Activated naive CD4-positive, alpha-beta T cell treated with anti-CD3 and anti-CD28 coated beads, Interleukin-2, amount 50 U/mL, for 72 hours (primary cell): ENCODE data around the gene APMAP. TPM values are rescaled to one million over a fixed set of nuclear protein-coding genes. Genes with fewer than 3 reads are reported as not detected.

Source experiments
- ATAC-seq, 2 donors: fragments of 150-1000 bp; cut with Tn5 transposase; 2 replicates each; pipeline ENCODE4 v1.10.0; 2021; ENCODE audit warnings: mild to moderate bottlenecking in 2 of 2, moderate library complexity in 2 of 2
- DNase-seq, 2 donors: peaks; one replicate each; pipeline ENCODE4 v3.0.0; 2021 to 2022; ENCODE audit warnings: low spot score in 2 of 2
- H3K27ac Mint-ChIP-seq, 2 donors: one replicate each; pipeline ENCODE4 v1.8.0; 2022; ENCODE audit warnings: mild to moderate bottlenecking in 2 of 2, mixed read lengths in 2 of 2
- H3K36me3 Mint-ChIP-seq, 2 donors: one replicate each; pipeline ENCODE4 v1.8.0; 2022; ENCODE audit warnings: mixed read lengths in 2 of 2
- H3K9me3 Mint-ChIP-seq, 2 donors: one replicate each; pipeline ENCODE4 v1.8.0; 2022; ENCODE audit warnings: mixed read lengths in 2 of 2
- total RNA-seq, 2 donors: library from RNA; stranded (reverse); gene quantifications; one replicate each; pipeline ENCODE4 v1.2.3, GENCODE V29; 2022

The APMAP gene, protein sequence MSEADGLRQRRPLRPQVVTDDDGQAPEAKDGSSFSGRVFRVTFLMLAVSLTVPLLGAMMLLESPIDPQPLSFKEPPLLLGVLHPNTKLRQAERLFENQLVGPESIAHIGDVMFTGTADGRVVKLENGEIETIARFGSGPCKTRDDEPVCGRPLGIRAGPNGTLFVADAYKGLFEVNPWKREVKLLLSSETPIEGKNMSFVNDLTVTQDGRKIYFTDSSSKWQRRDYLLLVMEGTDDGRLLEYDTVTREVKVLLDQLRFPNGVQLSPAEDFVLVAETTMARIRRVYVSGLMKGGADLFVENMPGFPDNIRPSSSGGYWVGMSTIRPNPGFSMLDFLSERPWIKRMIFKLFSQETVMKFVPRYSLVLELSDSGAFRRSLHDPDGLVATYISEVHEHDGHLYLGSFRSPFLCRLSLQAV
- 10 to 100 TPM; 33.7 to 57.6 TPM for total RNA-seq

GRCh38 chr20:24992487-24993205, at the start of gene APMAP:
TSS of gene APMAP (minus strand) at chr20:24992751. CDS start at chr20:24992688, 63 bp downstream.
- ATAC-seq: peak; percentile 97 to 98
- H3K9me3 Mint-ChIP-seq: no peaks in the 10 kb centered on the region

DNA sequence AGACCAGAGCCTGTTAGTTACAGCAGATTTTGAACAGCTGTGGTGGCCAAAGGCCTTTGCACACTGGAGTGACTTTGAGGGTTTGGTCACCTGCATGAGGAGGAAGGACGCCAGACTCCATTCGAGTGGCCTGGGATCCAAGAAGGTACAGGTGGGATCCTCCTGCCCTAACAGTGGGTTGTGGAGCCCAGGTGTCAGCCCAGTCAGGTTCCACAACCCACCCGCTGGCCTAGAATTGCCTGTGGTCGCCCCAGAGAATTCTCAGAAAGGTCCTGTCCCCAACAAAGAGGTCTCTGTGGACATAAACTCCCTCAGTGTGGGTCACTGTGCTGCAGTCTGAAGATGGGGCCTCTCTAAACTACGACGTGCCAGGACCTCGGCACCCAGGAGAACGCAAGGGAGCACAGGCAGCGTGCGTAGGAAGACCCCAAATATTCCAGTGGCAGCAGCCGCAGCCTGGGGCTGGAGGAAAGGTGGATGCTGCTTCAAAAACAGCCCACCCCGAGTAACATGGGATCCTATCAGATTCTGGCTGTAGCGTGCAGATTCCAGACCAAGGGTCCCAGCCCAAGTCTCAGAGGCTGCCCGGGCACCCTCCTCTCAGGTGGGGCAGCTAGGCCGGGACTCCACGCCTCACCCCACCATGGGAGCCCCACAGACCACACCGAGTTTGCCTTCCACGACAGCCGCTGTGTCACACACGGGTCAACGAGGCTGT, 49.4 kb upstream of the APMAP start:
- Mint-ChIP-seq H3K9me3 (no peaks in the 10 kb centered on the region), H3K27ac (peak overlapping the region in 1 of 2 donors; percentile 86), H3K36me3 (no peaks in the 10 kb centered on the region)
- ATAC-seq: no peak
- no peak for DNase-seq

More at GRCh38 chr20:24992487-24993205, at the start of gene APMAP:
- DNase-seq: peak; percentile 95 to 96
- Mint-ChIP-seq H3K27ac (peak within 1 kb of the TSS; percentile 93 to 96), H3K36me3 (peaks cover 6 to 11% of the 10 kb centered on the region in 2 donors)

DNA sequence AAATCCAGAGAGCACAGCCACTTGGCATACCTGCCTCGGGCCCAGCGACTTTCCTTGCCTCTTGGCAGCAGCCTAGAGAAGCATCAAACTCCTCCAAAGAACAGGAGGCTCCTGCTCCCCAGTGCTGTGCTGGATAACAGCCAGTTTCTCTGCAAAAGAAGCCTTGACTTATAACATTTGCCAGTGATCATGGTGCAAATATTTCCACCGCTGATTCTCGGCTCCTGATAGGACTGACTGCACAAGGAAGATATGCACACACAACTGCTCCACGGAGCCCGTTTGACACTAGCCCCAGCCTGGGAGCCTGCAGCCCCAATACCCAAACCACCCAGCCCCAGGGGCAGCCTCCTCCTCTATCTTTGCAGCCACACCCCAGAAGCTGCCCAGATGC, 47.9 kb upstream of the APMAP start:
- H3K36me3 Mint-ChIP-seq: no peaks in the 10 kb centered on the region
- peak overlapping the region in 1 of 2 donors; percentile 60 for H3K27ac Mint-ChIP-seq
- no peak for ATAC-seq
- H3K9me3 Mint-ChIP-seq: no peaks in the 10 kb centered on the region
- no peak for DNase-seq

GRCh38 chr20:25039697-25040437, 47.3 kb upstream of the APMAP start:
- H3K27ac Mint-ChIP-seq: peak overlapping the region in 1 of 2 donors; percentile 60
- H3K9me3 Mint-ChIP-seq: no peaks in the 10 kb centered on the region
- no peaks in the 10 kb centered on the region for H3K36me3 Mint-ChIP-seq
- DNase-seq (no peak), ATAC-seq (no peak)

DNA sequence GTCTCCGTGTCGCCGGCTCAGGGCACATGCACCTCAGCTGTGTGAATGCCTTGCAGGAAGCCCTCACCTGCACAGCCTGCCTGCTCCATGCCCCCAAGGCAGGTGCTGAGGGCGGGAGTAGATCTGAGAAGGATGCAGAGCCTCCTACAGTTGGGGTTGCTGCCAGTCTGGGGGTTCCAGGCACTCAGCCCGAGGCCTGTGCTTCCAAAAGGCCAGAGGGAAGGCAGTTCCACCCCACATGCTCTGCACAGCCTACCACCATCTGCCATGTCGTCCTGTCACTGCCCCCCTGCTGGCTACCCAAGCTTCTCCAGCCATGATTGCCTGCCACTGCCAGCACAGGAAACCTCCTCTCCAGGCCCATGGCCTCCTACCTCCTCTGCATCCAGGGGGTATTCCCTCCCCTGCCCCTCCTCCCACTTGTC, 46.1 kb upstream of the APMAP start:
- ATAC-seq (no peak), DNase-seq (no peak)
- H3K36me3 Mint-ChIP-seq: no peaks in the 10 kb centered on the region
- H3K27ac Mint-ChIP-seq: peak overlapping the region in 1 of 2 donors; percentile 79
- no peaks in the 10 kb centered on the region for H3K9me3 Mint-ChIP-seq

DNA sequence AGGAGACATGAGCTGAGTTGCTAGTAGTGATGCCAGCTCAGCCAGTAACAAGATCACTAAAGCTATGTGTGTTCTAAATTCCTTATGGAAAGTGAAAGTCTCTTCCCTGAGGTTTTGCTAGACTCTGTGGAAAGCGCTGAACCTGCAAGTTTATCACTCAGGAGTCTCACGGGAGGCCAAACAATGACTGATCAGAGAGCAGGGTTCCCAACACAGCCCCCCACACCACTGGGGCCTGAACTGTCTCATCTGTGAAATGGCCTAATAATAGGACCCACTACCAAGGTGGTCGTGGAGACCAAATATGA, 45.5 kb upstream of the APMAP start:
- no peaks in the 10 kb centered on the region for H3K9me3 Mint-ChIP-seq
- DNase-seq (no peak), ATAC-seq (peak in 1 of 2 donors; percentile 13)
- no peaks in the 10 kb centered on the region for H3K36me3 Mint-ChIP-seq
- H3K27ac Mint-ChIP-seq: peak overlapping the region; percentile 29 to 79

DNA sequence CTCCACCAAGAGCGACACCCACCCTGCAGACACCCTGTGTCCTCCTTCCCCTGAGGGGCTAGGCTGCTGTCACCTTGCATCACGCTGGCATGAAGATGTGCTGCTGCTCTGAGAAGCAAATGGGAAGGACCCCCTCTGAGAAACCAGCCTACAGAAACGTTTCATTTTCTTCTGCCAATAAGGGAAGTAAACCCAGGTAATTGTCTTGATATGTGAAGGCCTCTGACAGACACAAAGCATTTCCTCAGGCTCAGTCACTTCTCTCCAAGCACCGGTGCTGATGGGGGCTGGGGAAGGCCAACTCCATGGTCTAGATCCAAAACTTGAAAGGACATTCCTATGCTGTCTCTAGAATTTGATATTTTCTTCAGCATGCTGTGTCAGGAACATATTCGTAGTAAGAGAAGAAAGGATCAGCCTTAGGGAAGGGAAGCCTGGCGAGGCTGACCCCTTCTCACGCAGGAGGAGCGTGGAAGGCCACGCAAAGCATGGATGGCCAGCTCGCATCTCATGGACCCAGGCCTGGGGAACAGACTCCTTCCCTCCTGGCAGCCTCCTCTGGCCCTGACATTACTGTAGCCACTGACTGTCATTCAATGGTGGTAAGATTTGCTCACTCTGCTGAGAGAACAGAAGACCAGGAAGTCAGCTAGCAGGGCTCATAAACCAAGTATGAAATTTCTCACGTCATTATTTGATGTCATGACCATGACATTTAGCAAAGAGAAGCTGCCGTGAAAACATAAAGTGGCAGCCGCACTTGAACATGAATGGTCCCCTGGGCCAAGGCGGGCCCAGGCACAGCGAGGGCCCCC, 44.9 kb upstream of the APMAP start:
- Mint-ChIP-seq H3K9me3 (no peaks in the 10 kb centered on the region), H3K27ac (peak overlapping the region; percentile 60 to 79), H3K36me3 (no peaks in the 10 kb centered on the region)
- ATAC-seq (peak; percentile 41 to 47), DNase-seq (no peak)

DNA sequence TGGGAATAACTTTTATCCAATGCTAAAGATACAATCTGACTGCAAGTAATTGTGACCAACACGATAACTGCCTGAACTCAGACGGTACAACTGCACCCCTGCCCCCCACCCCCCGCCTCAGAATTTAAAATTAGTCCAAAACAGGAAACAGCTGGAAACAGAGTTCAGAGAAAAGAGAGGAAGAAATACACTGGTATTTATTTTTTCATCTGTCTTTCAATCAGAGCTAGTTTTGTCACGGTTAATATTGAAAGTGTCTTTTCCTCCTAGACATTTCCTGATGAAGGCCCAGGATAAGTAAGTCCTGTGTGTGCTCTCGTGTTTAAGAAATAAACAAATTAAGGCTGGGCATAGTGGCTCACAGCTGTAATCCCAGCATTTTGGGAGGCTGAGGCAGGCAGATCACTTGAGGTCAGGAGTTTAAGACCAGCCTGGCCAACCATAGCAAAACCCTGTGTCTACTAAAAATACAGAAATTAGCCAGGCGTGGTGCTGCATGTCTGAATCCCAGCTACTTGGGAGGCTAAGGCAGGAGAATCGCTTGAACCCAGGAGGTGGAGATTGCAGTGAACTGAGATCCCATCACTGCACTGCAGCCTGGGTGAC, 43.9 kb upstream of the APMAP start:
- Mint-ChIP-seq H3K27ac (peak overlapping the region; percentile 35 to 79), H3K9me3 (no peaks in the 10 kb centered on the region), H3K36me3 (no peaks in the 10 kb centered on the region)
- no peak for DNase-seq
- no peak for ATAC-seq

DNA sequence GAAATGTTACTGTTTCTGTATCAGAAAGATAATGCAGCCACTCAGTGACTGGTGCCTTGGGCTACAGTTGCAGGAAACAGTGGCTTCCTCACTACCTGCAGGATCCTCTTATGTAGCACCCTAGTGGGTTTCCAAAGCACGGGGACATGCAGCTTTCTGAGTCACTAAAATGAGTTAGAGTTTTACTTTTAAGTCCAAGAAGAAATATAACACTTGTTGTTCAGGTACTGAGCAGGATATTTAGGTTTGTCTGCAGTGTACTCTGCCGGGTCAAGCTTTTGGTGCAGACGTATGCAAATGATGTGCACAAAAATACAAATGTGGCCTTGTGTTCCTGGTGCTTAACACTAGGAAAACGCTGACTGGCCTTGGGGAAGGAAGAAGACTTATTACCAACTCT, 43.4 kb upstream of the APMAP start:
- H3K27ac Mint-ChIP-seq: peak overlapping the region; percentile 35 to 55
- no peak for DNase-seq
- H3K36me3 Mint-ChIP-seq: no peaks in the 10 kb centered on the region
- no peaks in the 10 kb centered on the region for H3K9me3 Mint-ChIP-seq
- peak; percentile 75 to 76 for ATAC-seq

DNA sequence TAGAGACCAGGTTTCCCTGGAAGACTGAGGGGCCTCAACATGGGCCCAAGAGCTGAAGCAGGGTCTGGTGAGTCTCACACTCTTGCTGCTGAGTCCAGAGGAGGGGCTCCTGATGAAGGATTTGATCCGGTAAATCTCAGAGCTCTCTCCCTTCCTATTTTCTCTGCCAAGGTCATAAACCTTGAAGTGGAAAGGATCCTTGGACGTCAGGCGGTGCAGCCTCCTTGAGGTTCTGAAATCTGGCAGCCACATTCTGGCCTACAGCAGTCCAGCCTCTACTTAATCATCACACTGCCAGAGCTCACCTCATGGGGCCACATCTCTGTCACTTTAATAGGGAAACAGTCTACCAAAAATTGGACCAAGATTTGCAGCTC, 41.4 kb upstream of the APMAP start:
- Mint-ChIP-seq H3K36me3 (no peaks in the 10 kb centered on the region), H3K9me3 (no peaks in the 10 kb centered on the region), H3K27ac (no peak overlapping the region)
- DNase-seq: no peak
- no peak for ATAC-seq

DNA sequence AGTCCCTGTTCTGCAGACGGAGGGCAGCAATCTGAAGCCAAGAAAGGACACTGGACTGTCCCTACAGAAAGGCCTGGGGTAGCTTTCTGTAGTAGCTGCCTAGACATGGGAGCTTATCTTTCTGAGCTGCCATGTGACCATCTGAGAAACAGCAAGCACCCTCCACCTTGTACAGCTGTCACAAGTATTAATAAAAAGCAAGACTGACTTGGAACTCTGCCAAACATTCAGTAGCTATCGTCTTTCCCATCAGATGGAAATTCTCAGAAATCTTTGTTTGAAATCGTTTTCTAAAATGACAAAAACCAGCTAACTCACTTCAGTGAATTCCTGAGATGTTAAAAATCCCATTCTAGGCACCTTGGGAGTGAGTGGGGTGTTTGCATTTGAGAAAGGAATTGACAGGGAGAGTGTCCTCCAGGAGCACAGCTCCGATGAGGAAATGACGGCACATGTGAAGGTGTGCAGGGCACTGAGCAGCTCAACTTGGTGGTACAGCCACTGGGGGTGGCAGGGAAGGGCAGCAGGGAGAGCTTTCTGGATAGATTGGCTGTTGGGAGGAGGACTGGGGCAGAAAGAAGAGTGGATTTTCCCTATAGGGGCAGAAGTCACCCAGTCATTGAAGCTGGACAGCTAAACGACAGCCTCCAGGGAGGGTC, 40.8 kb upstream of the APMAP start:
- H3K27ac Mint-ChIP-seq: no peak overlapping the region
- DNase-seq (no peak), ATAC-seq (no peak)
- H3K9me3 Mint-ChIP-seq: no peaks in the 10 kb centered on the region
- H3K36me3 Mint-ChIP-seq: no peaks in the 10 kb centered on the region

GRCh38 chr20:25032478-25033264, 40.1 kb upstream of the APMAP start:
- Mint-ChIP-seq H3K9me3 (no peaks in the 10 kb centered on the region), H3K27ac (no peak overlapping the region), H3K36me3 (no peaks in the 10 kb centered on the region)
- DNase-seq (no peak), ATAC-seq (no peak)

DNA sequence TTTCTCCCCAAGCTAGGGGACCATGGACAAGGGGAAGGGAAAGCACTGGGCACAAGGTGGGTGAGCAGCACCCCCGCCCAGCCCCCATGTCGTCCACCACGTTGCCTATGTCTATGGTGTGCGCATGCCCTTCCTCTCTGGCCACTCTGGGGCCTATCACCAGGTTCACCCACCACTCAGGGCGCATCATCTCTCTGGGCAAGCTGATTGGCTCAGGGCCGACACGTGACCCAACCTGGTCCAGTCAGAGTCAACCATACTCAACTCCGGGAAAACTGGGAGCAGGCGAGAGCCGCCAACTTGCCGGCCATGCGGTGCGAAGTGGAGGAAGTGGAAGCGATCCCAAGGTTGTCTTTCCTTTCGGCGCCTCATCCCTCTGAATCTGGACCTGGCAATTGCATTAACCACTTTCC, 39.5 kb upstream of the APMAP start:
- Mint-ChIP-seq H3K36me3 (no peaks in the 10 kb centered on the region), H3K27ac (no peak overlapping the region), H3K9me3 (no peaks in the 10 kb centered on the region)
- ATAC-seq (no peak), DNase-seq (no peak)

- H3K9me3 Mint-ChIP-seq: no peaks in the 10 kb centered on the region
- ATAC-seq: no peak
- no peak for DNase-seq
- H3K36me3 Mint-ChIP-seq: no peaks in the 10 kb centered on the region
- no peak overlapping the region for H3K27ac Mint-ChIP-seq
Measured at GRCh38 chr20:25031241-25031640, 38.7 kb upstream of the APMAP start.
